NCI-H1930 (cell line): ENCODE measurements around the gene TMTC1.

Experiments used
- DNase-seq, 2 experiments: peaks; one replicate each; lab custom pipeline; 2025; lab: John Stamatoyannopoulos, UW

The TMTC1 gene

DNA sequence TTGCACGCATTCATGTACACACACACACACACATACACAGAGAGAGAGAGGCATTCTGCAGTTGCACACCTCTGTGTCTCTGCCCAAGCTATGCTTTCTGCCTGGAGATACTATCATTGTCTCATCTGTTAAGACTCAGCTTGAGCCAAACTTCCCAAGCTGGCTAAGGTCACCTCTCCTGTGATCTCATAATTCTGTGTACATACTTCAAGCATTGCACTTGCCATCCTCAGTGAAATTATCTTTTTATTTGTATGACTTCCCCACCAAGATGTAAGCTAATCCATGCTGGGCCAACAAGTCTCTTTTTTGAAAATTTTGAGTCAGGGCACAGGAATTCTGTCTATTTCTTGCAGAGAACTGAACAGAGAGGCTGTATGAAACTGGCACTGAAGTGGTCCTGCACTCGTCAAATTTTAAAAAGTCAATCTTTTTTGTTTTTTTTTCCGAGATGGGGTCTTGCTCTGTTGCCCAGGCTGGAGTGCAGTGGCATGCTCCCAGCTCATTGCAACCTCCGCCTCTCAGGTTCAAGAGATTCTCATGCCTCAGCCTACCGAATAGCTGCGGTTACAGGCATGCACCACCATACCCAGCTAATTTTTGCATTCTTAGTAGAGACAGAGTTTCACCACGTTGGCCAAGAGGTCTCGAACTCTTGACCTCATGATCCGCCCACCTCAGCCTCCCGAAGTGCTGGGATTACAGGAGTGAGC, 44.3 kb downstream of the TMTC1 start:
- no peak for DNase-seq

DNA sequence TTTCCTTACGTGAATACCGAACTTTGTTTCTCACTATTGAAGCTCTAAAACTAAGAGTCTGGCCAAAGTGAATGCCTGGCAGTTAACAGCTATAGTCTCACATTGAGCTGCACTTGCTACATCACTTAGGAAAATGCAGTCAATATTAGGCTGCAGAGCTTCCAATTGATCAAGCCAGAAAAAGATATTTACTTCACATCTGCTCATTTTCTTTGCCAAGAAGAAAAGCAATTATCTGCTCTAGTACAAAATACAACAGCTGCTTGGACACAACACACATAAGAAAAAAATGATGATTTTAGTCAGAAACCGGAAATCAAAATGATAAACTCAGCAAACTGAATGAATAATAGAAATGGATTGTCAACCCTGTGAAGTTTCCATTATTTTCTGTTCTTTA, 45.4 kb downstream of the TMTC1 start:
- DNase-seq, result no peak

- no peak for DNase-seq
Observed at GRCh38 chr12:29737644-29738043, 46.1 kb downstream of the TMTC1 start.

DNA sequence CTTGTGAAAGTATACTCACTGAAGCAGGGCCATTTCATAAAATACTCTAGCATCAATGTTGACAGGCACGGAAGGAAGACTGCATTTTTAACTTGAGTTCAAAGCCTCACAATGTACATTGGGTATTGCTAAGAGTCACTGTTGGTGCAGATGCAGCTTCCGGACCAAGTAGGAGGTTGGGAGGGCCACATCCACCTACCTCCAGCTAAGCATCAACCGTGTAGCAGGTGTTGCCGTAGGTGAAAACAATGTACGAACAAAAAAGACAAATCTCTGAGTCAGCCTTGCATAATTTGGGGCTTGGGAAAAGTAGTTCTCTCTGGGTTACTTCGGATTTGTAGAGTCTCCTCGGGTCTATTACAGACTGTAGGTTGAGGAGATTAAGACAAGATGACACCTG, 48.1 kb downstream of the TMTC1 start:
- DNase-seq, result no peak

DNA sequence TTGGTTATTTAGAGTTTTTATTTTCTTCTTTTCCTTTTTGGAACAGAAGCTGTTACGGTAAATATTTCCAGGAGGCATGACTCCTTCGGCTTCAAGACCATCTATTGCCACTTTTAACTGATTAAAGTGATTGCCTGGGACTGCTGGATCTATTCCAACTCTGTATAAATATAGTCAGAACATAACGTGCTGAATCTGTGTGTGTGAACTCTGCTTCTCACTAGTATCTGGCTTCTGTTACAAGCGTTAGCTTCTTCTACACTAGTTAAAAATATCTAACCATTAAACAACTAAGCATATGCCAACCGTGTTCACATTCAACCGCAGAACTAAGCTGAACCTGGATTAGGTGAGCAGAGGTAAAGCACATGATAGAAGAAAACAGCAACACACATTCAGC, 49.0 kb downstream of the TMTC1 start:
- DNase-seq, result no peak

DNA sequence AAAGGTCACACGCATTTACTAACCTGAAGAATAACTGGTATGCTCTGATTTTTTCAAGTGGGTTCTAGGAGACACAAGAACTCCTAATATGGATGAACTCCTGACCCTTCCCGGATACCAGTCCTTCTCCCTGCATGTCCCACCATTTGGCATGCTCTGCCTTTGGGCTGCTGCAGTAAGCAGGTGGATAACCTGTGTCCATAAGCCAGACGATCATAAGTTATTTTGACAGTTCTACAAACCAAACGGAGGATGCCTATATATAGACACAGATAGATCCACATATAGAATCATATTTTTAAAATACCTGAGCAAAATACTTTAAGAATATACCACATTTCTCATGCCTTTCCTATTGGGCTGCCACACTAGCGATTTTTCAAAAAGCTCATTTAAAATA, 49.4 kb downstream of the TMTC1 start:
- no peak for DNase-seq

DNA sequence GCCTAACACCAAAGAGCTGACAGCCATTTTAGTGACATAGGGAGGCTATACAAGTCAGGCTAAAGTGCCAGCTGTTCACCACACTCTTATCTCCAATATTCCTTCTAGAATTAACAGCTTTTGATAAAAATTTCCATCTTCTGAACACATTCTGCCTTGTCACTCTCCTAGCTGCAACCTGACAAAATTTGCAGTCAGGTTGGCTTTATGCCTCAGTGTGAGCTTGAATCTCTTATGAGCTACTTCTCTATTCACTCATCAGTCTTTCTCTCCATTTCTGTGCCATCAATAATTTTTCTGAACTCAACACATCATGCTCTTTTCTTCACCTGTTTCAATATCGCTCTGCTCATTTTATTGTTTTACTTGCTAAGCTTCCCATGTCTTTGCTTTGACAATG, 50.2 kb downstream of the TMTC1 start:
- DNase-seq, result no peak

GRCh38 chr12:29733060-29733459, 50.7 kb downstream of the TMTC1 start:
- no peak for DNase-seq

DNA sequence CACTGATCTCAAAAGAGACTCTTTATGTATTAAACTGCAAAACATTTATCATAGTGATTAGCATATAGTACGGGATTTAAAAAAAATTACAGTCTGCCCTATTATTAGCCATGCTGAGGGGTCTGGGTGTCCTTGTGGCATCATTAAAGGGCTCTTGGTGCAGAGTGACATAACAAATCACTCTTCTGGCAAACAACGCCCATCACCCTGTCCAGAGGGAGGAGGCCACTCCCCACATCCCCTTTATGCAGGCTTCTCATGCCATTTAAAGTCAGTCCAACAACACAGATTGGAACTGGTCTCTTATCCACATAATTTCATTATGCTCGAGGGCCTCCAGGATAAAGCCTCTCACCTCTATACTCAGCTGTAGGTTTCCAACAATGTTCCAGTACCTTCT, 51.1 kb downstream of the TMTC1 start:
- DNase-seq, result no peak

DNA sequence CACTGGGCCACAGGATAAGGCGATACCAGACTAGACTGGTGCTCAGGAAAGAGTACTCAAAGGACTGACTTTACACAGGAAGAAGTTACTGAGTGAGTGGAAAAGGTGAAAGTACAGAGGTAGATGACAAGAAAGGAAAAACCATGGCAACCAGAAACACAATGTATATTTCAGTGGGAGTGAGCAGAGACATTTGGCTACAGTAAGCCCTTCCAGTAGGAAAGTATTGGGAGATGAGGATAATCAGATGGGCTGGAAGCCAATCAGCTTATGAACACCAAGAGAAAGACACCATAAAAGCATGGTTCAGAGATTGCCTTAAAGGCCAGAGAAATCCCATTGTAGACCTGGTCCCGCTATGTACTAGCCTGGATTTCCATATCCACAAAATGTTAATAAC, 51.6 kb downstream of the TMTC1 start:
- DNase-seq, result no peak

DNA sequence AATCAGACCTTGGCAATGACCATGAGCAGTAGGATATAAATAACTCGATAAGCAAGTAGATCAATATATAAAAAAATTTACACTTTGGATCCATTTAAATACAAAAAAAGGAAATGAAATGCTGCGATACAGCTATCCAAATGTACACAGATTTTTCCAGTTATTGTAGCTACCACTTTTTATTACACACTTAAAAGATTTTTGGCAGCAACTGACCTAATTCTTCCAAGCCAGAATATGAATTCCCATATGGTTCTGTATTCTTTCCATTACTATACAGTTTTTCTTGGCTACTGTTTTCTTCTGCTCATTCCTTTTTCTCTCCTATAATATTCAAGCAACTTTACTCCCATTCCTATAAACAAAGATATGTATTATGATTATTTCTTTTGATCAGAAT, 52.2 kb downstream of the TMTC1 start:
- DNase-seq, result no peak

GRCh38 chr12:29730481-29730880, 53.3 kb downstream of the TMTC1 start:
- no peak for DNase-seq

- DNase-seq, result no peak
Observed at GRCh38 chr12:29728030-29728429, 55.7 kb downstream of the TMTC1 start.

DNA sequence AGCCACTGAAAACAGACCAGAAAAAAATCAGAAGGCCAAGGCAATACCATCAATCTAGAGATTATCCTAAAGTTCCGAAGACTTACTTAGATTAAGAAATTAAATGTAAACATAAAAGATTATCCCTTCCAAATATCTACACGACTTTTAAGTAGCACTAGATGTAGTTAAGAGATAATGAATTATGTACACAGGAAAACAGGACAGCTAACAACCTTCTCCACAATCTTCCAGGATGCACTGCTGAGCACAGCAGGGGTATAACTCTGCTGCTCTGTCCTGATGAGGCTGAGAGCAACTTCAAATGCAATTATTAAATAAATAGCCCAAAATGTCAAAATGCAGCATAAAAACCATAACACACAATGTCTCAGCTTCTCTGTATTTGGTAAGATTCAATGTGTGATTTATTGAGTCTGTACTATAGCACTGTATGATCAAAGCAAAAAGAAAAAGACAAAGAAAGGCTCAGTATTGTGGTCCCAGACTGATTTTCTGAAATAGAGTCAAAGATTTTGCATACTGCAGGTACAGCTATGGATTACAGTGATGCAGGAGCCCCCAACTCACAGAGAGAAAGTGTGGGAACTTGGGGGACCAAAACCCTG, 56.9 kb downstream of the TMTC1 start:
- no peak for DNase-seq

DNA sequence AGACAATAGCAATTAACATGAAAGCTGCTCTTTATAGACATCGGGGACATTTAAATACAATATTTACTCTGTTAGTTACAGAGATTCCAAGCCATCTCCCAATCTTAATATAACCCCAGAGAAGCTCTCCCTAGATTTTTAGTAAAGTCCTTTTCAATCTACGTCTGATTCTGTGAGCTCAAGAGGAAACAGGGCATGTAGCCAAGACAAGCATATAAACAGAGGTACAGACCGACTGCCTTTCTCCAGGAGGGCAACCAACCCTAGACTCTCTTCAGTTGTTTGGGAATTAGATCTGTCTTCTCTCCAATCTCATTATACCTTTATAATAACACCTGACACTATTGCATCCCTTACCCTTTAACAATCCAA, 57.4 kb downstream of the TMTC1 start:
- peak in 1 of 2 experiments; percentile 7 for DNase-seq

DNA sequence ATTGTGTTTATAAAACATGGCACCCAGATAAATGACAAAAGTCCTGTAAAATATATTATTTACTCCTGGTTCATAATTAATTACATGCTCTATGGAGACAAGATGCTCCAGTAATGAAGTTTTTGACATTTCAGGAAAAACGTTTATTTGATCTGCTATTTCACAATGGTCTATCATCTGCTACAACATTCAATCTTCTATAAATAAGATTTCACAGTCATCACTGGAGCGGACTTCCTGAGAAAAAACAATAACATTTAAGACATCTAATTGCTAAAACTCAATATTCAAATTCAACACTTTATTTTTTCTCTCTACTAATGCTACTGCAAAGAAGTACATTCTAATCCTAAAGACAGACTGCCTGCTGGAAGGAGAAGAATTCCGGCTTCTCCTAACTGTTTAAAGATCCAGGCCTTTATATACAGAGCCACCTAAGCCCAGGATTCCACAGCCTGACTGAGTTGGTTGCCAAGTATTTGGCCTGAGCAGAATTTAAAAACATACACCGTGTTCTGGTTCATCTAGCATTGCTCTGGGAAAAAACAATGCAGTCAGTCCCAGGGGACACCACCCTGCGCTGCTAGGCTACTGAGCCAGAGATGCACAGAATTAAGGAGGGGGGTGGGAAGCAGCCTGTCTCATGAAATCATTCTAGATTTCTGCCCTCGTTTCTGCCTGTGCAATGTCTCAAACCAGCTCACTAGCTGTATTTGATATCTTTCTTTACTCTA, 58.0 kb downstream of the TMTC1 start:
- DNase-seq, result peak; percentile 9 to 24

DNA sequence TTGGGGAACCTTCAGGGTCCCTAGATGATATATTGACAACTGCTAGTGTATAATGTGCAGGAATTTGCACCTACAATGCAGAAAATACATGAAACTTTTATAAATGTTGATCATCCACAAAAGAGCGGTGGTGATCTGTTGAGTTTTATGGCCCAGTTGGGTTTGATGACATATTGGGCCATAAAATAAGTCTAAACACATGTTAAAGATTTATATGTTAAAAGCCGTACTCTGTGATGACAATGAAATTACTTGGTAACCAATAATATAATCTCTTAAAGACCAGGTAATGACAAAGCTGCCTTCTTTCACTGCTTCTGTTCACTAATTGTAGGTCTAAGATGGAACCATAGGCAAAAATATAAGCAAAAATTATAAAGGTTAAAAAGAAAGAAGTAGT, 61.6 kb downstream of the TMTC1 start:
- no peak for DNase-seq

DNA sequence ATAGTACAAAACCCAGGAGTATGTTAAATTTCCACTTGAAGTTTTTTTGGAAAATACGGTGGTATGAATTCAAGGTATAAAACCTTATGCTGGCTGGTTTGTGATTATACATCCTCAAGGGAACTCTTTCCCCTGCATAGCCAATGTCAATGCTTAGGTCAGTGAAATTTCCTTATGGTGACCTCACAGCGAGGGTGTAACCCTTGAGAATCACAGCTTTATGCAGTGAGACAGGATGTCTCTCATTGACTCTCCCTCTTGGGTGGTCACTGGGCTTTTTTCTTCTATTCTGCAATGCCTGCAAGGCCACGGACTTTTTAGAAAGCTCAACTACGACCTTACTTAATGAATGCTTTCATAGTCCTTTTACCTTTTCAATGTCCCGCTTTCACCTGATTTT, 64.4 kb downstream of the TMTC1 start:
- no peak for DNase-seq

- DNase-seq, result no peak
Observed at GRCh38 chr12:29717540-29718100, 66.1 kb downstream of the TMTC1 start.

DNA sequence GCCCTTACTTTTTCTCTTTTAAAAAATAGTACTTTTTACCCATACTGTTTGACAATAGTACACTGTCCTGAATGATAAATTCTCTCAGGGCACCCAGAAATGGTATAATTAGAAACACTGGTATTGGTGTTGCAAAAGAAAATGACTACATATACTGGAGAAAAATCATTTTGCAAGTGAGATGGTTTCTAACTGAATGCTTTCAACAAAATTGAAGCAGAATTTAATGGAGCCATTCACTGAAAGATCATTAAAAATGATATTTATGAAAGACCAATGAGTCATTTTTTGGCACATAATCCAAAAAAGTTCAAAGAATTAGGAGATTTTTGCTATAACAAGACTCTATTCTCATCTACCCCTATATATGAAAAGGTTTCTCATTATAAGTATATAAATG, 68.8 kb downstream of the TMTC1 start:
- DNase-seq, result no peak

GRCh38 chr12:29713729-29714128, 70.0 kb downstream of the TMTC1 start:
- no peak for DNase-seq

DNA sequence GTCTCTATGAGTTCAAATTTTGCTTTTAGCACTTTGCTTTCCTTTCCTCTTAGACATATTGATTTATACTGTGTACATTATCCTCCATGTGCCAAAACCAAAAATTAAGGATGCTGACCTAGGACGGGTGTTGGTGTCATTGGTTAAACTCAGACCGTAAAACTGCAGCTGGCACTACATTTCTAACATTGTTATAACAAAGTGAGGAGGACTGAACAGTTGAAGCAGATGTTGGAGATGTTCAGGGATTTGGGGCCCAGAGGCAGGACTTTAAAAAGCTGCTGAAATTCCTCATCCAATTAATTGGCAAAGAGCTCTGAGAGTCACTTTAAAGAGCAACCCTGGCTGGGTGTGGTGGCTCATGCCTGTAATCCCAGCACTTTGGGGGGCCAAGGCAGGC, 72.4 kb downstream of the TMTC1 start:
- DNase-seq, result no peak

DNA sequence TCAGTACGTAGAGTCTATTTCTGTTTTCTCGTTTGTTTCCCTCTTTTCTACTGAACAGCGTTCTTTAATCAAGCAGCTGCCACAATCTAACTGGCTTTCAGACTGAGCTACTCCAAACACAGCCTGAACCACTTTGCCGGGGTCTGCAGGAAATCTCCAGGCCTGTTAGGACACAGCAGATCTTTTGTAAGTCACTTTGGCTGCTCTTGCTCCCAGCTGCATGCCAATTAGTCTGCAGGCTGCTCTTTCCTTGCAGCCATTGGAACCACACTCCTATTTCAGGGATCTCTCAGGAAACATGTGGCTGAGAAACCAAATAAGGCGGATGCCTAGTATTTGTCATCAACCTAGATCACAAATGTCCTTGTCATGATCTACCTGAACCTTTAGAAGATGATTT, 73.6 kb downstream of the TMTC1 start:
- DNase-seq, result peak; percentile 26 to 54
